KMS-11 (cell line): ENCODE results near the gene CD8B2.

Experiments used
- H2AFZ ChIP-seq: fragments of 200-600 bp; sonication (generic); 2 replicates; pipeline ENCODE4 v1.6.1; 2016; ENCODE audit warnings: antibody characterized with exemption, mixed run types, low read depth
- H3K27ac ChIP-seq: fragments of 200-600 bp; sonication (generic); 2 replicates; pipeline ENCODE4 v1.6.1; 2016; ENCODE audit warnings: mild to moderate bottlenecking, mixed run types
- H3K27me3 ChIP-seq: fragments of 200-600 bp; sonication (generic); 2 replicates; pipeline ENCODE4 v1.6.1; 2017; ENCODE audit warnings: mild to moderate bottlenecking, low read depth, mixed run types, moderate library complexity; ENCODE audit not compliant: insufficient read depth
- H3K36me3 ChIP-seq: fragments of 200-600 bp; sonication (generic); 2 replicates; pipeline ENCODE4 v1.6.1; 2017; ENCODE audit warnings: mild to moderate bottlenecking, mixed run types; ENCODE audit not compliant: insufficient read depth
- H3K4me1 ChIP-seq: fragments of 200-600 bp; sonication (generic); 2 replicates; pipeline ENCODE4 v1.6.1; 2016; ENCODE audit warnings: mild to moderate bottlenecking, low read depth, mixed run types; ENCODE audit not compliant: poor library complexity, severe bottlenecking
- H3K4me2 ChIP-seq: fragments of 200-600 bp; sonication (generic); 2 replicates; pipeline ENCODE4 v1.7.0; 2016; ENCODE audit warnings: mild to moderate bottlenecking, mixed run types
- H3K4me3 ChIP-seq: fragments of 200-600 bp; sonication (generic); IDR thresholded peaks from 2 replicates; pipeline ENCODE4 v1.6.1; 2017; ENCODE audit warnings: low read depth, low read length, mixed read lengths; ENCODE audit not compliant: insufficient read depth
- H3K79me2 ChIP-seq: fragments of 200-600 bp; sonication (generic); 2 replicates; pipeline ENCODE4 v1.6.1; 2016; ENCODE audit warnings: low read depth, mixed run types; ENCODE audit not compliant: insufficient read depth
- H3K9ac ChIP-seq: fragments of 200-600 bp; sonication (generic); 2 replicates; pipeline ENCODE4 v1.6.1; 2016; ENCODE audit warnings: mild to moderate bottlenecking, mixed run types
- H4K20me1 ChIP-seq: fragments of 200-600 bp; sonication (generic); 2 replicates; pipeline ENCODE4 v1.6.1; 2016; ENCODE audit warnings: mild to moderate bottlenecking, mixed run types; ENCODE audit not compliant: insufficient read depth
- CTCF ChIP-seq: fragments of 200-600 bp; sonication (generic); conservative IDR thresholded peaks from 2 replicates; pipeline ENCODE4 v1.6.1; 2017; ENCODE audit warnings: low read depth, mild to moderate bottlenecking, antibody characterized with exemption, low read length, moderate library complexity, mixed read lengths

CD8B2 gene

GRCh38 chr2:106547164-106547903 lies 60.2 kb downstream of the CD8B2 start:
- Histone ChIP-seq H3K4me3 (no peak overlapping the region), H3K36me3 (no peaks in the 10 kb centered on the region), H3K79me2 (no peaks in the 10 kb centered on the region), H3K9ac (no peak overlapping the region), H4K20me1 (no peaks in the 10 kb centered on the region), H3K27ac (no peak overlapping the region), H3K27me3 (no peaks in the 10 kb centered on the region), H3K4me1 (peaks cover 8% of the 10 kb centered on the region), H3K4me2 (no peak overlapping the region), H2AFZ (no peak overlapping the region)
- no peak for TF ChIP-seq CTCF

GRCh38 chr2:106551417-106552130 lies 64.4 kb downstream of the CD8B2 start:
- no peak overlapping the region for H3K4me2 ChIP-seq
- no peaks in the 10 kb centered on the region for H3K79me2 ChIP-seq
- no peaks in the 10 kb centered on the region for H3K27me3 ChIP-seq
- H3K36me3 ChIP-seq: no peaks in the 10 kb centered on the region
- H3K4me3 ChIP-seq: no peak overlapping the region
- no peaks in the 10 kb centered on the region for H3K4me1 ChIP-seq
- H3K9ac ChIP-seq: no peak overlapping the region
- H4K20me1 ChIP-seq: no peaks in the 10 kb centered on the region
- H2AFZ ChIP-seq: no peak overlapping the region
- TF ChIP-seq CTCF: no peak
- H3K27ac ChIP-seq: no peak overlapping the region

- H3K9ac ChIP-seq: no peak overlapping the region
- no peak for TF ChIP-seq CTCF
- H3K36me3 ChIP-seq: no peaks in the 10 kb centered on the region
- no peaks in the 10 kb centered on the region for H3K79me2 ChIP-seq
- H3K27me3 ChIP-seq: no peaks in the 10 kb centered on the region
- no peak overlapping the region for H3K4me3 ChIP-seq
- no peaks in the 10 kb centered on the region for H3K4me1 ChIP-seq
- no peaks in the 10 kb centered on the region for H4K20me1 ChIP-seq
- no peak overlapping the region for H3K27ac ChIP-seq
- H2AFZ ChIP-seq: no peak overlapping the region
- no peak overlapping the region for H3K4me2 ChIP-seq
Measured at GRCh38 chr2:106552921-106553320, 65.8 kb downstream of the CD8B2 start.

- Histone ChIP-seq H3K27ac (no peak overlapping the region), H3K9ac (no peak overlapping the region), H3K79me2 (no peaks in the 10 kb centered on the region), H2AFZ (no peak overlapping the region), H3K27me3 (no peaks in the 10 kb centered on the region), H4K20me1 (no peaks in the 10 kb centered on the region), H3K4me2 (no peak overlapping the region), H3K4me3 (no peak overlapping the region), H3K4me1 (no peaks in the 10 kb centered on the region), H3K36me3 (no peaks in the 10 kb centered on the region)
- no peak for TF ChIP-seq CTCF
Measured at GRCh38 chr2:106553321-106553720, 66.2 kb downstream of the CD8B2 start.
